ENCODE measurements around the gene SLC24A3.

SLC24A3 gene

DNA sequence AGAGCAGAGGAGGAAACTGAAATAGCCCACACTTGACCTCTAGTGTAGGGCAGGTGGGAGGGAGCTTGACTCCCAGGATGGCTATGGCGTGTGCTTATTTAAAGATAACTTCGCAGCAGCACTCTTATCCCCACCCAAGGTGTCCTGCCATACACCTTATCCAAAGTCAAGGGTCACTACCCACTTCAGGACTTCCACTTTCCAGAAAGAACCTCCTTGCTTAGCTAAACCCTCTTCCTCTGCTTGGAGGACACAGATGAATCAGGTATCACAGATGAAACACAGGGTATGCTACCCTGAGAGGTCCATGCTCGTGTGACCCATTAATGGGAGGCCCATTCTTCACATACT is 547.9 kb downstream of the SLC24A3 start:
- no peak for DNase-seq

DNA sequence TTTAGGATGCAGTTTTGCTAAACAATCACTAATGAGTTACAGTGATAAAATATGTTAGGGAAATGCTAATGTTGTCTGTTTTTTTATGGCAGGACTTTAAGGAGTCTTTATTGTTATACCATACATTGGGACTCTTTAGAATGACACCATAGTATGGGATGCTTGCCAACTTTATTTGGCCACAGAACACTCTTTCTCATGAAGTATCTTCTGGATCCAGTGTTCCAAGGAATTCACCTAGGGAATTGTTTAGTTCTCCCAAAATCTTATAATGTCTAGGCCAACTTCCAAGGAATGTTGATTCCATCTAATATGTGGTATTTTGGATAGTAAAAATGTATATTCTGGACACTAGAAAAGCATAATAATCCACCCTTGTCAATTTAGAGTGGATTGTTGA is 548.9 kb downstream of the SLC24A3 start:
- DNase-seq, result no peak

DNA sequence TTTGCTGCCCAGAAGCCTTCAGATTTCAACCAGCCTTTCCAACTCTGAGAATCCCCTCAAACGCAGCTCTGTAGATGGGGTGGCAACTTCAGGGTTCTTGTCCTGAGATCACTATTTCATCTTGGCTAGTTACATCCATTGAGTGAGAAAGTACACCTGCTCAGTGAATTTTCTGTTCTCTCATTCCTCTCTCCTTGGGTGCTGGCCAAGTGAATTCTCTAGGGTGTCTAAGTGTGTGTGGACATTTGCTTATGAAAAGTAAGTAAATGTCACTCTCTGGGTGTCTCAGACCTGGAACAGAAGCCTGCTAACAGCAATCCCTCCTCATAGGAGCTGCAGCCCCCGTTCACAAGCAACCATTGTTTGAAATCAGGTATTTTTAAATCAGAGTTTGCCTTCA is 549.4 kb downstream of the SLC24A3 start:
- DNase-seq, result no peak

DNA sequence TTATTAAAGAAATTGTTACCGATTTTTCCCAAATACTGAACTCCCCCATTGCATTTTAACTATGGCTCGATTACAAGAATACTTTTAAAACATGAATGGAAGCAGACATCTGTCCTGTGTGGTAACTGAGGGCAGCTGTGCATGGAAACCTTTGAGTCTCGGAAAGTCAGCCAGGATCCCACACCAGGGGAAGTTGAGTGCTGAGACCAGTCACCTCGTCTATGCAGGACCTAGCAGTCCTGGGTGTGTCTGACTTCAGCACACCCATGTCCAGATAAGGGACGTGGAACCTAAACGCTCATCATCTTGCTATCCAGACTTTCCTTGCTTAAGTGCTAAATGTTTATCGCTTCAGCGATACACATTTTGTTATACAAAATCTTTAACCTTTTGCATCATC is 551.8 kb downstream of the SLC24A3 start:
- no peak for DNase-seq

DNA sequence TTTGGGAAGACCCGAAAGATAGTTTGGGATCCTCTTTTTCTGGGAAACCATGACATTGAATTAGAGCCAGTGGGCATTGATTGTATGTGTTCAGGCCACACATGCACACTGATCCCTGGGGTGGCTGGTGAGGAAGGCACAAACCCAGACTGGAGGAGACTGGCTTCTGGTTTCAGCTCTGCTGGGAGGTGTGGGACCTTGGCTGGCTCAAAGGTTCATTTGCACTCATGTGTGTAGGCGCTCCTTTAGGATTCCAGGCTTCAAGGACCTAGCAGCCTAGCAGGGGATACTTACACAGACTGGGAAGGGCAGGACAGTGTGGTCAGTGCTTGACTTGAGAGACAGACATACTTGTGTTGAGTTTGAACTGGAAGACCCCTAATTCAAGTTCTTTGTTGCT is 552.8 kb downstream of the SLC24A3 start:
- DNase-seq, result no peak

DNA sequence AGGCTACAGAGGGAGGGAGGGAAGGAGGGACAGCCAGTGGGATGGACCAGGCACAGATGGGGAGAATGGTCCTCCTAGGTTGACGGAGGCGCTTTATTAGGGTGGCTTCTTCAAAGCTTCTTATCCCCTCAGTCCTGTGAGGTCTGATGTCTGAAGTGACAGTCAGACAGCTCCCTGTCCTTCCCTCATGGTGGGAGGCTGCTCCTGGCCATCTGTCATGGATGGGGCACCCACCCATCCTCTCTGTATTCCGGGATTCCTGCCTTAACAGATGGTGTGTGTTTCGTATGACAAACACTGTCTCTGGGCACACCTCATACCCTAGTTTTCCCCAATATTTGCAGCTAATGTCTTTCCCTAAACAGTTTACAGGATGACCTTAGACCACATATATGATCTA is 553.5 kb downstream of the SLC24A3 start:
- no peak for DNase-seq

DNA sequence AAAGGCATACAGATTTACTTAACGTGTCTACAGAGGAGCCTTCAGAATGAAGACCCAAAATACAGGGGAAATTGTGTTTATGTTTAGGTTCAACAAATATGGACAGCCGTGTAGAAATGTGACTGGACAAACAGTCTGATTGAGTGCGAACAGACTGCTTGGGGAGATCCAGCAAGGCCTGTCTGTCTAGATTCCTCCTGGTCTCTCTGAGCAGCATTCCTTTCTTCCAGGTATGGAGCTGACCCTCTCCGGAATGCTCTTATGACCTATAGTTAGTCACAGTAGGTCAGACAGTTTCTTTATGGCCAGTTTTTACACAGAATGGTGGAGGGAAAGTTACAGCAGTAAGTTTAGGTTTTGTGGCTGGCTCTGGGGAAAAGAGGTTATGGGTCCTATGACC is 554.6 kb downstream of the SLC24A3 start:
- no peak for DNase-seq

DNA sequence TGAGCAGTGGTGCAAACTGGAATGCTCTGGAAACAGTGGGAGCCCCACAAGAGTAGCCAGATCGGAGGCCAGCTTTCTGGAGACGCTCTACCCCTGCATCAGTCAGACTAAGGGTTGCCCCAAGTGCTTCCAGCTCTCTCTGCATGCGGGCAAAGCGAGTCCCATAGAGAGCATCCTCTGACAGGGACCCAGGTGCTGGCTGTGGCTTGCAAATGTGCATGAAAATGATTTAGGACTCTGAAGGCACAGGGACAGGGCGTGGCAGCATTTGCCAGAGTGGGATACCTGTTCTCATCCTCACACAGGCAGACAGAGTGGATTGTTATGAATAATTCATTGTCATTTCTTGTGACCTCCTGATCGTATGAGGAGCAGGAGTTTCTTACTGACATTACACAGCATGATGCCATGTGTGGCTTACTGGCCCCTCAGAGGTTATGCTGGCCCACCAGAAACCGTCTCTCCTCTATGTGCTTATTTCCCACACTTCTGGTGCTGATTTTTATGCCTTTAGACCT is 555.9 kb downstream of the SLC24A3 start:
- DNase-seq, result no peak

DNA sequence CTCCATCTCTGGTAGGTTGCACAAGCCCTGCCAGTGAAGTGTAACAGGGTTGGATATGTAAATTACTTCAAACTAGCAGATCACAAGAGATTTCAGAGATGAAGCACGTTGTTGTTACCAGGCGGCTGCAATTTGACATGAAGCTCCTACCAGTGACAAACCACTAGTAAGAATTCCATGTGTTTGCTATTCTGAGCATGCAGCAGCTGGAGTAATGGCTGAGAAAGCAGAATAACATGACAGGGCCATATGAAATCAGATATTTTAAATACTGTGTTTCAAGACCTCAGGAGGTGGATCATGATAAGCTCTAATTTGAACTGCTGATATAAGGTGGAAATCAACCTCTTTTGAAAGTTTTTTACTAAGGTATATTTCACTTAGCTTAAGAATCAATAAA is 557.1 kb downstream of the SLC24A3 start:
- no peak for DNase-seq

DNA sequence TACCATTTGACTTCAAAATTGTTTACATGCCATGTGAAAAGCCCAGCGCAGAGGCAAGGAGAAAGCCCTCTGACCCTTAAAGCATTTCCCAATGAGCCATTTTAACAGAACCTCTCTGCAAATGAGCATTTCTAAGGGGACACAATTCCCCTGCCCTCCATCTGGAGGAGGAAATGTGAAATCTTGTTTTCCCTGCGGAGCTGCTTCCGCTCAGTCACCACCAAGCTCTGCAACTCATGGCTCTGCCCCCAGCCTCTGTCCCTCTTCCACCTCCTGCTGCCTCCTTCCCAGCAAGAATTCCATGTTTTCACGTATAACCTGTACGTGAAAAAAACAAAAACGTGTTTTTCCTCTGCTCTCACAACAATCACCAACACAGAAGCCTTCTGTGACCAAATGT is 557.9 kb downstream of the SLC24A3 start:
- no peak for DNase-seq

DNA sequence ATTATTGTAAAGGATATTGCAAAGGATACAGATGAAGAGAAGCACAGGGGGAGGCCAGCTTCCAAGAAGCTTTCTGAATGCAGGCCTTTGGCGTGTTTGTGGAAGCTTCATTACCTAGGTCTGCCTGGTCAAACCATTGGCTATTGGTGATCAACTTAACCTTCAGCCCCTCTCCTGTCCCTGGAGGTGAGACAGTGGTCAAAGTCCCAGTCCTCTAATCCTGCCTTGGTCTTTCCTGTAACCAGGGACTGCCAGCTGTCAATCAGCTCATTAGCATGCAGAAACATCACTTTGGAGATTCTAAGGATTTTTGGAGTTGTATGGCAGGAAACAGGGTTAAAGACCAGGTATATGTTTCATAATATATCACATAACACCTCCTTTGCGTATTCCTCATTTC is 558.6 kb downstream of the SLC24A3 start:
- DNase-seq, result no peak

Data from stimulated activated CD4-positive, alpha-beta T cell treated with anti-CD3 and anti-CD28 coated beads, Interleukin-1b, Interleukin-23, amount 100 ng/mL, for 48 hours (primary cell).